Liver (tissue), 9 donors: ENCODE results near the gene JAK1. TPM values are rescaled to one million over a fixed set of nuclear protein-coding genes. Genes with fewer than 3 reads are reported as not detected.

Experiments
- DNase-seq: peaks from one replicate; pipeline ENCODE4 v3.0.0-alpha.2; 2017; ENCODE audit warnings: low spot score
- H3K27ac ChIP-seq, 2 donors: one replicate each; pipeline ENCODE4 v1.7.0; 2013; ENCODE audit warnings: inconsistent platforms in 2 of 2, low read length in 2 of 2, control low read depth in 1 of 2, low read depth in 1 of 2, mild to moderate bottlenecking in 1 of 2
- H3K27me3 ChIP-seq, 4 donors: one replicate each; pipeline versions ENCODE4 v1.6.1 to v1.7.0; 2013; ENCODE audit warnings: low read length in 3 of 4, inconsistent platforms in 1 of 4, mild to moderate bottlenecking in 1 of 4, moderate library complexity in 1 of 4; ENCODE audit not compliant: control insufficient read depth in 4 of 4, insufficient read depth in 4 of 4
- H3K36me3 ChIP-seq, 4 donors: one replicate each; pipeline versions ENCODE4 v1.6.1 to v1.7.0; 2013; ENCODE audit warnings: low read length in 3 of 4, mild to moderate bottlenecking in 3 of 4, low read depth in 1 of 4, moderate library complexity in 1 of 4; ENCODE audit not compliant: control insufficient read depth in 4 of 4, insufficient read depth in 3 of 4
- H3K4me1 ChIP-seq, 4 donors: one replicate each; pipeline versions ENCODE4 v1.6.1 to v1.7.0; 2013; ENCODE audit warnings: low read length in 3 of 4, mild to moderate bottlenecking in 3 of 4, moderate library complexity in 1 of 4; ENCODE audit not compliant: control insufficient read depth in 4 of 4, insufficient read depth in 4 of 4
- H3K4me3 ChIP-seq, 3 donors: one replicate each; pipeline versions ENCODE4 v1.6.1 to v1.7.0; 2013; ENCODE audit warnings: low read length in 3 of 3, control low read depth in 1 of 3, low read depth in 1 of 3, mild to moderate bottlenecking in 1 of 3
- H3K9ac ChIP-seq, 2 donors: one replicate each; pipeline ENCODE4 v1.7.0; 2013; ENCODE audit warnings: low read length in 2 of 2, mild to moderate bottlenecking in 2 of 2, moderate library complexity in 2 of 2, control low read depth in 1 of 2, low read depth in 1 of 2
- H3K9me3 ChIP-seq, 4 donors: one replicate each; pipeline versions ENCODE4 v1.6.1 to v1.7.0; 2013; ENCODE audit warnings: low read length in 3 of 4; ENCODE audit not compliant: control insufficient read depth in 4 of 4
- ATF3 ChIP-seq: IDR thresholded peaks from 2 replicates; pipeline ENCODE4 v1.6.1; 2016; ENCODE audit warnings: antibody characterized with exemption
- CTCF ChIP-seq: fragments of 150-350 bp; IDR thresholded peaks from 2 replicates; pipeline ENCODE4 v1.5.1; 2017; ENCODE audit warnings: improper control_type of control experiment, low read depth, low read length; ENCODE audit not compliant: missing input control
- EGR1 ChIP-seq, 2 donors: IDR thresholded peaks; 2 replicates each; pipeline ENCODE4 v1.6.1; 2016 to 2018; ENCODE audit warnings: antibody characterized with exemption in 2 of 2, low read depth in 2 of 2
- FOXA2 ChIP-seq: IDR thresholded peaks from 2 replicates; pipeline ENCODE4 v1.6.1; 2016; ENCODE audit warnings: antibody characterized with exemption
- GABPA ChIP-seq, 2 donors: IDR thresholded peaks in 1 of 2; conservative IDR thresholded peaks in 1 of 2; 2 replicates each; pipeline ENCODE4 v1.6.1; 2016; ENCODE audit warnings: antibody characterized with exemption in 2 of 2, mild to moderate bottlenecking in 1 of 2, moderate library complexity in 1 of 2
- HNF4A ChIP-seq, 2 donors: conservative IDR thresholded peaks; 2 replicates each; pipeline ENCODE4 v1.6.1; 2016; ENCODE audit warnings: antibody characterized with exemption in 2 of 2, mild to moderate bottlenecking in 2 of 2
- HNF4G ChIP-seq: IDR thresholded peaks from 2 replicates; pipeline ENCODE4 v1.6.1; 2016; ENCODE audit warnings: antibody characterized with exemption
- JUND ChIP-seq, 2 donors: IDR thresholded peaks; 2 replicates each; pipeline ENCODE4 v1.6.1; 2016; ENCODE audit warnings: antibody characterized with exemption in 2 of 2
- MAX ChIP-seq: IDR thresholded peaks from 2 replicates; pipeline ENCODE4 v1.6.1; 2016; ENCODE audit warnings: antibody characterized with exemption
- NR2F2 ChIP-seq: IDR thresholded peaks from 2 replicates; pipeline ENCODE4 v1.6.1; 2016; ENCODE audit warnings: antibody characterized with exemption
- RAD21 ChIP-seq, 2 donors: IDR thresholded peaks; 2 replicates each; pipeline ENCODE4 v1.6.1; 2016; ENCODE audit warnings: antibody characterized with exemption in 2 of 2, mild to moderate bottlenecking in 2 of 2
- REST ChIP-seq: IDR thresholded peaks from 2 replicates; pipeline ENCODE4 v1.6.1; 2016; ENCODE audit warnings: antibody characterized with exemption, mild to moderate bottlenecking
- RXRA ChIP-seq, 2 donors: IDR thresholded peaks; 2 replicates each; pipeline ENCODE4 v1.6.1; 2017 to 2018; ENCODE audit warnings: antibody characterized with exemption in 2 of 2, mild to moderate bottlenecking in 1 of 2
- SP1 ChIP-seq: IDR thresholded peaks from 2 replicates; pipeline ENCODE4 v1.6.1; 2018; ENCODE audit warnings: antibody characterized with exemption, mild to moderate bottlenecking
- YY1 ChIP-seq: IDR thresholded peaks from 2 replicates; pipeline ENCODE4 v1.6.1; 2016; ENCODE audit warnings: antibody characterized with exemption, mild to moderate bottlenecking
- ZBTB33 ChIP-seq: IDR thresholded peaks from 2 replicates; pipeline ENCODE4 v1.6.1; 2016; ENCODE audit warnings: antibody characterized with exemption
- WGBS: extraction: QIAGEN DNeasy Blood & Tissue Kit; methylation state at CpG from one replicate; pipeline ENCODE4 v1.1.7; 2013; 5-methylcytosine and 5-hydroxymethylcytosine counted together
- polyA plus RNA-seq, 2 donors: library from polyadenylated mRNA; stranded (reverse) in 1 of 2; unstranded in 1 of 2; fragments of 200-250 nt in 1 of 2; fragments of >200 nt in 1 of 2; fragmentation: Nextera tagmentation in 1 of 2; extraction: Ambion mirVana in 1 of 2; gene quantifications; one replicate each; pipeline versions ENCODE4 v1.2.1 to v1.2.3, GENCODE V29; 2013 to 2015
- total RNA-seq, 2 donors: library from RNA; depleted of rRNA; stranded (reverse); fragments of >200 nt; gene quantifications; one replicate each; pipeline ENCODE4 v1.2.3, GENCODE V29; 2014
- donor health status: healthy.
- donor health status: healthy.
- donor health status: healthy.
- donor health status: healthy.
- donor health status: healthy.

JAK1 gene
- total and polyA plus RNA-seq, 4 donors: 24.1 to 68.6 (median 34.5) TPM

- Histone ChIP-seq H3K4me1 (peaks cover 0 to 17% (median 8%) of the 10 kb centered on the region in 4 donors), H3K4me3 (no peak overlapping the region), H3K27ac (no peak overlapping the region), H3K27me3 (no peaks in the 10 kb centered on the region), H3K36me3 (no peaks in the 10 kb centered on the region), H3K9ac (no peak overlapping the region), H3K9me3 (no peaks in the 10 kb centered on the region)
- DNase-seq: no peak
- TF ChIP-seq JUND (IDR thresholded peaks at IDR 0.05): no peak
- no peak for TF ChIP-seq RXRA (IDR thresholded peaks at IDR 0.05)
- TF ChIP-seq EGR1 (IDR thresholded peaks at IDR 0.05; ENCODE audit: low read depth in 2 of 2): no peak
- TF ChIP-seq ATF3: no peak
- no peak for TF ChIP-seq RAD21 (IDR thresholded peaks at IDR 0.05)
- no peak for TF ChIP-seq HNF4A (conservative IDR thresholded peaks at IDR 0.05)
- TF ChIP-seq HNF4G: no peak
- no peak for TF ChIP-seq ZBTB33
- TF ChIP-seq REST: no peak
- TF ChIP-seq YY1: no peak
- 83% methylated on average over 10 of the region's 10 CpGs for WGBS
Measured at GRCh38 chr1:64890699-64891447, 75.5 kb downstream of the JAK1 start.

GRCh38 chr1:64887689-64888217, 78.6 kb downstream of the JAK1 start:
- Histone ChIP-seq H3K9ac (no peak overlapping the region), H3K4me1 (peaks cover 0 to 10% (median 4%) of the 10 kb centered on the region in 4 donors), H3K27ac (no peak overlapping the region), H3K4me3 (no peak overlapping the region), H3K36me3 (peaks cover 0 to 7% (median 5%) of the 10 kb centered on the region in 4 donors), H3K9me3 (no peaks in the 10 kb centered on the region), H3K27me3 (no peaks in the 10 kb centered on the region)
- no peak for DNase-seq
- TF ChIP-seq RAD21 (IDR thresholded peaks at IDR 0.05): no peak
- no peak for TF ChIP-seq GABPA (IDR thresholded peaks at IDR 0.05 in 1 of 2, conservative IDR thresholded peaks at IDR 0.05 in 1 of 2)
- no peak for TF ChIP-seq RXRA (IDR thresholded peaks at IDR 0.05)
- TF ChIP-seq SP1: no peak
- no peak for TF ChIP-seq EGR1 (IDR thresholded peaks at IDR 0.05; ENCODE audit: low read depth in 2 of 2)
- TF ChIP-seq JUND (IDR thresholded peaks at IDR 0.05): no peak
- no peak for TF ChIP-seq FOXA2
- TF ChIP-seq REST: no peak
- TF ChIP-seq YY1: no peak
- TF ChIP-seq NR2F2: no peak
- TF ChIP-seq CTCF: no peak
- TF ChIP-seq HNF4G: no peak
- no peak for TF ChIP-seq ZBTB33
- no peak for TF ChIP-seq MAX
- 85% methylated on average over 4 of the region's 4 CpGs for WGBS
